Thyroid gland (tissue), 4 donors: ENCODE data around the gene ENTHD1.

Experiments
- POLR2A ChIP-seq, 2 donors: fragments of 450-650 bp; IDR thresholded peaks; one replicate each; pipeline ENCODE4 v1.6.1; 2017; ENCODE audit warnings: antibody characterized with exemption in 2 of 2, mild to moderate bottlenecking in 2 of 2, moderate library complexity in 1 of 2
- TF ChIP-seq, protein P1 (sequence below), 6 experiments: fragments of 200-600 bp in 3 of 6; fragments of 450-650 bp in 3 of 6; sonication (generic) in 3 of 6; IDR thresholded peaks; one replicate each; pipeline ENCODE4 v1.5.1; 2016 to 2019; ENCODE audit warnings: antibody characterized with exemption in 6 of 6, mild to moderate bottlenecking in 2 of 6, inconsistent platforms in 1 of 6, moderate library complexity in 1 of 6

- TF ChIP-seq, protein P1, sequence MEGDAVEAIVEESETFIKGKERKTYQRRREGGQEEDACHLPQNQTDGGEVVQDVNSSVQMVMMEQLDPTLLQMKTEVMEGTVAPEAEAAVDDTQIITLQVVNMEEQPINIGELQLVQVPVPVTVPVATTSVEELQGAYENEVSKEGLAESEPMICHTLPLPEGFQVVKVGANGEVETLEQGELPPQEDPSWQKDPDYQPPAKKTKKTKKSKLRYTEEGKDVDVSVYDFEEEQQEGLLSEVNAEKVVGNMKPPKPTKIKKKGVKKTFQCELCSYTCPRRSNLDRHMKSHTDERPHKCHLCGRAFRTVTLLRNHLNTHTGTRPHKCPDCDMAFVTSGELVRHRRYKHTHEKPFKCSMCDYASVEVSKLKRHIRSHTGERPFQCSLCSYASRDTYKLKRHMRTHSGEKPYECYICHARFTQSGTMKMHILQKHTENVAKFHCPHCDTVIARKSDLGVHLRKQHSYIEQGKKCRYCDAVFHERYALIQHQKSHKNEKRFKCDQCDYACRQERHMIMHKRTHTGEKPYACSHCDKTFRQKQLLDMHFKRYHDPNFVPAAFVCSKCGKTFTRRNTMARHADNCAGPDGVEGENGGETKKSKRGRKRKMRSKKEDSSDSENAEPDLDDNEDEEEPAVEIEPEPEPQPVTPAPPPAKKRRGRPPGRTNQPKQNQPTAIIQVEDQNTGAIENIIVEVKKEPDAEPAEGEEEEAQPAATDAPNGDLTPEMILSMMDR (IDR thresholded peaks at IDR 0.05) = no peak
- no peak for TF ChIP-seq POLR2A (IDR thresholded peaks at IDR 0.05)
These were observed 119.5 kb downstream of the ENTHD1 start for GRCh38 chr22:39773976-39774539.
